HFF-Myc (cell line): ENCODE results near the gene NECTIN3.

Experiments
- DNase-seq: peaks from one replicate; pipeline ENCODE4 v3.0.0-alpha.2; 2011; ENCODE audit warnings: low read depth; ENCODE audit errors: extremely low read depth
- H3K4me3 ChIP-seq: replicated peaks from 2 replicates; pipeline ENCODE4 v1.5.1; 2011; ENCODE audit warnings: low read depth, mild to moderate bottlenecking, control low read depth, low read length
- CTCF ChIP-seq: IDR thresholded peaks from 2 replicates; pipeline ENCODE4 v1.5.1; 2012; ENCODE audit warnings: mild to moderate bottlenecking, low read depth, low read length, control low read depth; ENCODE audit errors: missing control alignments

NECTIN3 gene

GRCh38 chr3:111071257-111072030 is at the start of gene NECTIN3:
NECTIN3 (plus strand) TSS chr3:111071816; CDS start chr3:111072018, 202 bp downstream.
- TF ChIP-seq CTCF = no peak
- peak; percentile 95 for DNase-seq
- peak within 1 kb of the TSS; percentile 81 for H3K4me3 ChIP-seq

GRCh38 chr3:111027868-111028267 is 43.7 kb upstream of the NECTIN3 start:
- TF ChIP-seq CTCF = no peak
- H3K4me3 ChIP-seq = no peak overlapping the region
- DNase-seq = no peak

- no peak for DNase-seq
- no peak for TF ChIP-seq CTCF
- no peak overlapping the region for H3K4me3 ChIP-seq
Observed at GRCh38 chr3:111031538-111031937, 40.1 kb upstream of the NECTIN3 start.

GRCh38 chr3:111032677-111033076 is 38.9 kb upstream of the NECTIN3 start:
- no peak for DNase-seq
- TF ChIP-seq CTCF = no peak
- H3K4me3 ChIP-seq = no peak overlapping the region

- DNase-seq = no peak
- no peak overlapping the region for H3K4me3 ChIP-seq
Observed at GRCh38 chr3:111033470-111034050, 38.1 kb upstream of the NECTIN3 start.

GRCh38 chr3:111035316-111035715 is 36.3 kb upstream of the NECTIN3 start:
- no peak overlapping the region for H3K4me3 ChIP-seq
- TF ChIP-seq CTCF = no peak
- DNase-seq = no peak

More at GRCh38 chr3:111033470-111034050, 38.1 kb upstream of the NECTIN3 start:
- no peak for TF ChIP-seq CTCF
